ENCODE results near the gene CLIP2. TPM values are rescaled to one million over a fixed set of nuclear protein-coding genes. Genes with fewer than 3 reads are reported as not detected.

The CLIP2 gene
- total and polyA plus RNA-seq, 2 of the 8 experiments (the other 6 are each of a cell fraction or from before 2014, with no cell fraction given), result 8.3 to 41.5 TPM

DNA sequence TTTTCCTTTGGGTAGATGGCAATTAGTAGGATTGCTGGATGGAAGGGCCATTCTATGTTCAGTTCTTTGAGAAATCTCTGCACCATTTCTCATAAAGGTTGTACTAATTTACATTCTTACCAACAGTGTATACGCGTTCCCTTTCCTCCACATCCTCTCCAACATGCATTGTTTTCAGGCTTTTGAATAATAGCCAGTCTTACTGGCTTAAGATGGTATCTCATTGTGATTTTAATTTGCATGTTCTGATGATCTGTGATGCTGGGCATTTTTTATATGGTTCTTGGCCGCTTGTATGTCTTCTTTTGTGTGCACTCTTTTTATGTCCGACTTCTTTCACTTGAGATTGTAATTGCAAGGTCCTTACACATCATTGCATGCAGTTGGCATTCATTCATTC, 11.7 kb downstream of the CLIP2 start:
- TF ChIP-seq RAD21 (IDR thresholded peaks at IDR 0.05 in 1 of 2, conservative IDR thresholded peaks at IDR 0.05 in 1 of 2; ENCODE audit: low read depth in 2 of 2, low read length in 2 of 2), result no peak
- TF ChIP-seq CHD2 (IDR thresholded peaks at IDR 0.05; ENCODE audit: low read length), result no peak
- no peak for TF ChIP-seq NRF1 (IDR thresholded peaks at IDR 0.05; ENCODE audit: low read depth, low read length)
- TF ChIP-seq, protein P1, sequence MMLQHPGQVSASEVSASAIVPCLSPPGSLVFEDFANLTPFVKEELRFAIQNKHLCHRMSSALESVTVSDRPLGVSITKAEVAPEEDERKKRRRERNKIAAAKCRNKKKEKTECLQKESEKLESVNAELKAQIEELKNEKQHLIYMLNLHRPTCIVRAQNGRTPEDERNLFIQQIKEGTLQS (IDR thresholded peaks at IDR 0.05; ENCODE audit: insufficient read depth, low read depth, low read length), result no peak
- TF ChIP-seq TBP (IDR thresholded peaks at IDR 0.05; ENCODE audit: low read depth, low read length), result no peak
- TF ChIP-seq, protein P2, sequence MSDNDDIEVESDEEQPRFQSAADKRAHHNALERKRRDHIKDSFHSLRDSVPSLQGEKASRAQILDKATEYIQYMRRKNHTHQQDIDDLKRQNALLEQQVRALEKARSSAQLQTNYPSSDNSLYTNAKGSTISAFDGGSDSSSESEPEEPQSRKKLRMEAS (IDR thresholded peaks at IDR 0.05), result no peak
- TF ChIP-seq, protein P3, sequence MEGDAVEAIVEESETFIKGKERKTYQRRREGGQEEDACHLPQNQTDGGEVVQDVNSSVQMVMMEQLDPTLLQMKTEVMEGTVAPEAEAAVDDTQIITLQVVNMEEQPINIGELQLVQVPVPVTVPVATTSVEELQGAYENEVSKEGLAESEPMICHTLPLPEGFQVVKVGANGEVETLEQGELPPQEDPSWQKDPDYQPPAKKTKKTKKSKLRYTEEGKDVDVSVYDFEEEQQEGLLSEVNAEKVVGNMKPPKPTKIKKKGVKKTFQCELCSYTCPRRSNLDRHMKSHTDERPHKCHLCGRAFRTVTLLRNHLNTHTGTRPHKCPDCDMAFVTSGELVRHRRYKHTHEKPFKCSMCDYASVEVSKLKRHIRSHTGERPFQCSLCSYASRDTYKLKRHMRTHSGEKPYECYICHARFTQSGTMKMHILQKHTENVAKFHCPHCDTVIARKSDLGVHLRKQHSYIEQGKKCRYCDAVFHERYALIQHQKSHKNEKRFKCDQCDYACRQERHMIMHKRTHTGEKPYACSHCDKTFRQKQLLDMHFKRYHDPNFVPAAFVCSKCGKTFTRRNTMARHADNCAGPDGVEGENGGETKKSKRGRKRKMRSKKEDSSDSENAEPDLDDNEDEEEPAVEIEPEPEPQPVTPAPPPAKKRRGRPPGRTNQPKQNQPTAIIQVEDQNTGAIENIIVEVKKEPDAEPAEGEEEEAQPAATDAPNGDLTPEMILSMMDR (IDR thresholded peaks at IDR 0.05; ENCODE audit: control extremely low read depth in 1 of 3, insufficient read depth in 1 of 3, low read depth in 1 of 3, low read length in 3 of 3), result no peak
- TF ChIP-seq POU5F1 (IDR thresholded peaks at IDR 0.05; ENCODE audit: low read depth, low read length), result no peak
- no peak for TF ChIP-seq EP300 (IDR thresholded peaks at IDR 0.05; ENCODE audit: borderline replicate concordance in 1 of 2, low read depth in 2 of 2, low read length in 2 of 2)
- Histone ChIP-seq H3K36me3 (ENCODE audit: control insufficient read depth in 2 of 4, insufficient read depth in 4 of 4, low read length in 3 of 4) (no peaks in the 10 kb centered on the region; a peak in 1 of 8 replicates), H2BK120ac (replicated peaks; ENCODE audit: low read depth, low read length) (no peak overlapping the region), H3K56ac (replicated peaks; ENCODE audit: insufficient read length, low read depth, low read length) (no peak overlapping the region), H3K4me1 (replicated peaks in 1 of 4; ENCODE audit: control insufficient read depth in 3 of 4, insufficient read depth in 4 of 4, low read length in 3 of 4) (no peaks in the 10 kb centered on the region; a peak in 1 of 7 replicates), H3K9me3 (ENCODE audit: insufficient read depth in 2 of 2, low read depth in 1 of 2, low read length in 1 of 2) (peaks cover 0 to 2% of the 10 kb centered on the region in 2 experiments; a peak in 1 of 4 replicates), H4K20me1 (replicated peaks in 1 of 2; ENCODE audit: control insufficient read depth in 1 of 2, insufficient read depth in 2 of 2, low read length in 2 of 2) (peaks cover 5 to 19% of the 10 kb centered on the region in 2 experiments), H3K18ac (ENCODE audit: extremely low read depth, low read length) (no peak overlapping the region), H2BK15ac (ENCODE audit: low read length) (no peak overlapping the region), H3K4me2 (ENCODE audit: insufficient read depth in 1 of 2, low read depth in 2 of 2, low read length in 2 of 2) (no peak overlapping the region), H3K27me3 (replicated peaks in 1 of 4; ENCODE audit: control insufficient read depth in 3 of 4, extremely low read depth in 1 of 4, insufficient read depth in 3 of 4, low read length in 3 of 4) (no peaks in the 10 kb centered on the region), H3K79me1 (ENCODE audit: low read depth, low read length) (peaks cover 8% of the 10 kb centered on the region; the same call in 1 of the 2 replicates), H3K4ac (replicated peaks; ENCODE audit: insufficient read length, low read depth, low read length) (no peak overlapping the region), H2AK5ac (ENCODE audit: low read depth, low read length) (no peak overlapping the region), H3K4me3 (ENCODE audit: extremely low read depth in 1 of 4, insufficient read depth in 2 of 4, low read depth in 3 of 4, low read length in 4 of 4) (no peak overlapping the region), H4K91ac (replicated peaks; ENCODE audit: insufficient read length, low read length) (no peak overlapping the region), H2AFZ (ENCODE audit: low read length) (no peak overlapping the region), H2BK12ac (ENCODE audit: low read depth, low read length) (no peak overlapping the region), H3K9ac (replicated peaks in 1 of 4; ENCODE audit: extremely low read depth in 1 of 4, low read depth in 3 of 4, low read length in 3 of 4) (no peak overlapping the region), H3K14ac (ENCODE audit: insufficient read length) (no peak overlapping the region), H3K23me2 (ENCODE audit: low read depth, low read length) (no peaks in the 10 kb centered on the region), H4K8ac (ENCODE audit: extremely low read depth, insufficient read depth, low read length) (no peak overlapping the region), H3K79me2 (ENCODE audit: control insufficient read depth in 1 of 2, insufficient read depth in 2 of 2, low read length in 2 of 2) (peaks cover 0 to 43% of the 10 kb centered on the region in 2 experiments; a peak in 2 of 4 replicates), H4K5ac (ENCODE audit: insufficient read length, low read depth, low read length) (no peak overlapping the region), H3K27ac (ENCODE audit: low read depth, low read length) (no peak overlapping the region), H2BK20ac (ENCODE audit: low read length) (no peak overlapping the region), H3K23ac (ENCODE audit: insufficient read length) (no peak overlapping the region), H2BK5ac (ENCODE audit: low read depth, low read length) (no peak overlapping the region)
- no peak for FAIRE-seq
- CTCF ChIA-PET (ENCODE audit: partially characterized antibody), result interaction anchor here (0.6 to 1.8 kb wide), 3 partner anchors 26 to 287 kb away, joined by 3 to 5 read pairs (median 5); no protein-coding TSS in a partner anchor
- WGBS, 2 experiments (ENCODE audit: extremely low coverage in 1 of 2, insufficient coverage in 1 of 2, insufficient read length in 1 of 2, insufficient replicate concordance in 2 of 2, low coverage in 1 of 2, low lambda C conversion rate in 2 of 2, missing lambda C conversion rate in 1 of 2), result 93% methylated on average over 4 of the region's 4 CpGs; no CpG with 5 or more reads in 1 of the 2 experiments
- POLR2A ChIA-PET (ENCODE audit: partially characterized antibody), result no interaction called here
- no peak for DNase-seq (ENCODE audit: low read depth in 1 of 2, low spot score in 2 of 2)
